GF-D8 (cell line): ENCODE measurements around the gene MCUB.

Source experiments
- DNase-seq: peaks from one replicate; lab custom pipeline; 2025; lab: John Stamatoyannopoulos, UW

The MCUB gene

DNA sequence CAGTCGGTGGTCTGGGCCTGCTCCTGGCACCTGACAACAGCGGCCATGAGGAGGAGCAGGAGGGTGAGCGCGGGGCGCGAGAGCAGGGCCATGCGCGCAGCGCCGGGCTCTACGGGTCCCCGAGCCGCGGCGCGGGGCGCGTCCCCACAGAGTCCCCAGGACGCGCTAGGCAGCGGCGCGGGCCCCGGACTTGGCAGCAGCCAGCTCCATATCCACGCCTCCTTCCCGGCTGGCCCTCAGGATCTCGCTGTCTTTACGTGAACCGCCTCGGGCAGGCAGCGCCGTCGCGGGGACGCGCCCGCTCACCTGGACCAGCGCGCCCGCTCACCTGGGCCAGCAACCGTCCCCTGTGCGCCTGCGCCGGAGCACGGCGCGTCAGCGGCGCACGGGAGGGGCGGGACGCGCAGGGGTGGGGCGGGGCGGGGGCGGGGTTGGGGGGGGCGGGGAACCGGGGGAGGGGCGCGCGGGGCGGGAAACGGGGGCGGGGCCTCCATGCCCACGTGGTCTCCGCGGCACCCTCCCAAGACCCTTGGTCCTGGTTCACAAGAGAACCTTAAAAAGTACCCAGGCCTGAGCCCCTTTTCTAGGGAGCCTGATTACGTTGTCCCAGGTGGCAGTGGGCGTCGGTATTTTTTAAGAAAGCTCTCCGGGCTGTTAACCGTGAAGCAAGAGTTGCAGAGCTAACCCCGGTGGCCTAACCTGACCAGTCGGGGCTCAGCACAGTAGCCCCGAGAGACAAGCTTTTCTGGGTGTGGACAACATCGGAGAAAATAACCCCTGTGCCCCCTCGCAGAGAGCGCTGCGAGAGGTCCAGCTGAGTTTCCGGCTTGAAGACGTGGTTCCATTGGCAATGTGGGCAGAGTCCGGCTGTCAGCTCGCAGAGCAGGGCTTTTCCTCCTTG, 169.9 kb downstream of the MCUB start, which contains the start of gene PLA2G12A:
Gene PLA2G12A (minus strand): TSS at position 353 of the 901 bp plus-strand sequence. CDS start 261 bp downstream, at position 92.
- no peak for DNase-seq

DNA sequence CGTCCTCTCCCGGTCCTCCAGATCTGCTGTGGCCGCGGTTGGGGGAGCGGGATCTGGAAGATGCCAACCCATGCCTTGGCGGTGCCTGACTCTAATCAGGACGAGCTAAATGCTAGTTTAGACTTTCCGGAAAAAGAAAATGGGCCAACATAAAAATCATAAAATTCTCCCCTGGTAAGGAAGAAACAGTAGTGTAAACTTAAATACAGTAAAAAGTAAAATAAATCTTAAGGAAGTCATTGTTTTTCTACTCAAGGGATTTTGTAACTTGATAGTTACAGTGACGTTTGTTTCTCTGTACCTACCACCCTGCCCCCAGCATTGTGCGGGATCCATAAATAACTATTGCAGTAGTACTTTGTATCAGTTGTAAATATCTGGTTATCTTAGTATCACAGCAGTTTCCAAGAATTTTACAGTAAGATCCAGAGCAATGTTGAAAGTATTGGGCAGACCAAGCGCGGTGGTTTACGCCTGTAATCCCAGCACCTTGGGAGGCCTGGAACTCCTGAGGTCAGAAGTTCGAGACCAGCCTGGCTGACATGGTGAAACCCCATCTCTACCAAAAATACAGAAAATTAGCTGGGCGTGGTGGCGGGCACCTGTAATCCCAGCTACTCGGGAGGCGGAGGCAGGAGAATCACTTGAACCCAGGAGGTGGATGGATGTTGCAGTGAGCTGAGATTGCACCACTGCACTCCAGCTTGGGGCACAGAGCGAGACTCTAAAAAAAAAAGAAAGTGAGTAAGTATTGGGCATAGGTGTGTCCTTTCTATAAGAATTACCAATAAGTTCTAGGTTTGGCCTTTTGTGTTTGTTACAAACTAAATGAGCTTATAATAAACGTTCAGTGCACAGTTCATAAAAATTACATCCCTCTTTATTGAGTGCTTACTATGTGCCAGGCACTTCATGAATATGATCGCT, 170.8 kb downstream of the MCUB start:
- DNase-seq = no peak

DNA sequence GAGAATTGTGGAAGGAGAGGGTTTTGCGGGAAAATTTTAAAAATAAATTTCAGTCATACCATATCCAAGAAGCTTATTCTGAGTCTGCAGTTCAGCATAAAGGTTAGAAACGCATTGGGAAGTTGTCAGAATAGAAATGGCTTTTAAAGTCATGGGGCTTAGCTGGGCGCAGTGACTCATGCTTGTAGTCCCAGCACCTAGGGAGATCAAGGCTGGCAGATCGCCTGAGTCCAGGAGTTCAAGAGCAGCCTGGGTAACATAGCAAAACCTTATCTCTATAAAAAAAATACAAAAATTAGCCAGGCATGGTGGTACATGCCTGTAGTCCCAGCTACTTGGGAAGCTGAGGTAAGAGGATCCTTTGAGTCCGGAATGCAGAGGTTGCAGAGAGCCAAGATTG, 173.7 kb downstream of the MCUB start:
- DNase-seq = no peak

DNA sequence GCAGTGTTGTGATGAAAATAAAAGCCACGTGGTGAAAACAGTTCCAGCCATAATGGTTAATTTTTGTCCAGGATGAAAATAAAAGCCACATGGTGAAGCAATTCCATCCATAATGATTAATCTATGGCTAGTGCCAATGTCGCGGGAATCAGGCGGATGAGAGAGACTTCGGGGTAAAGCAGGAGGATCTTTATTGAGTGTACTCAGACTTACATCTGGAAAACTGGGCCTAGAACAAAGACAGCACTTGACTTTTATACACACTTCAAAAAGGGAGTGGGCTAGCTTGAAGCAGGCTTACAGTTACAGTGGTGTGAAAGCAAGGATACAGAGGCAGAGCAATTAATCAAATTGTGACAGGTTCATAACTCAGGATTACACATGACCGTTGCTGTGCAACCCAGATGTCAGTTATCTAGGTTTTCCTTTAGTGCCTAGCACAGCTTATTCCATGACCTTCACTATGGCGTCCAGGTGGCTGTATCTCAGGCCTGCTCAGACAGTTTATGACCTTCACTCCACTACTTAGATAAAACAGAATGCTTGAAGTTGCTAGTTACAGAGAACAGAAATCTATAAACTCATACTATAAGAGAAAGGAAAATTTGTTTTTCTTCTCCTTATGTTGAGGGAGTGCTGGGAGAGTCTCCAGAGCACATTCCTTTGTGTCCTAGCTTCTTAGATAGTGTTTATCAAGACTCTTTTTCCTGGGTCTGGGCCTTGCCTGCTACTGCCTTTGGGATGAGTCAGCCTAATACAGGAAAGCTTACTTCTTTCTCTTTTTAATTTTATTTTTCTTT, 175.7 kb downstream of the MCUB start:
- DNase-seq = no peak
